NB4 (cell line): Measurements from ENCODE around the gene PSD4.

Experiments
- DNase-seq: peaks from one replicate; pipeline ENCODE4 v3.0.0; 2010; ENCODE audit warnings: low read depth
- H3K4me3 ChIP-seq: one replicate; pipeline ENCODE4 v1.5.1; 2011; ENCODE audit warnings: mild to moderate bottlenecking, low read depth, low read length, moderate library complexity
- CTCF ChIP-seq: IDR thresholded peaks from one replicate; pipeline ENCODE4 v1.5.1; 2012; ENCODE audit warnings: low read depth, low read length
- MAX ChIP-seq: IDR thresholded peaks from 2 replicates; pipeline ENCODE4 v1.6.1; 2011; ENCODE audit warnings: low read depth, low read length
- MYC ChIP-seq: IDR thresholded peaks from 2 replicates; pipeline ENCODE4 v1.6.1; 2011; ENCODE audit warnings: low read depth, low read length
- POLR2A ChIP-seq: IDR thresholded peaks from 2 replicates; pipeline ENCODE4 v1.6.1; 2011; ENCODE audit warnings: mild to moderate bottlenecking; ENCODE audit not compliant: insufficient read length; ENCODE audit errors: extremely low read depth

Gene PSD4

GRCh38 chr2:113219525-113219888 lies 45.7 kb downstream of the PSD4 start:
- TF ChIP-seq MYC (no peak), MAX (no peak), CTCF (no peak), POLR2A (no peak)
- DNase-seq: no peak
- no peak overlapping the region for H3K4me3 ChIP-seq

DNA sequence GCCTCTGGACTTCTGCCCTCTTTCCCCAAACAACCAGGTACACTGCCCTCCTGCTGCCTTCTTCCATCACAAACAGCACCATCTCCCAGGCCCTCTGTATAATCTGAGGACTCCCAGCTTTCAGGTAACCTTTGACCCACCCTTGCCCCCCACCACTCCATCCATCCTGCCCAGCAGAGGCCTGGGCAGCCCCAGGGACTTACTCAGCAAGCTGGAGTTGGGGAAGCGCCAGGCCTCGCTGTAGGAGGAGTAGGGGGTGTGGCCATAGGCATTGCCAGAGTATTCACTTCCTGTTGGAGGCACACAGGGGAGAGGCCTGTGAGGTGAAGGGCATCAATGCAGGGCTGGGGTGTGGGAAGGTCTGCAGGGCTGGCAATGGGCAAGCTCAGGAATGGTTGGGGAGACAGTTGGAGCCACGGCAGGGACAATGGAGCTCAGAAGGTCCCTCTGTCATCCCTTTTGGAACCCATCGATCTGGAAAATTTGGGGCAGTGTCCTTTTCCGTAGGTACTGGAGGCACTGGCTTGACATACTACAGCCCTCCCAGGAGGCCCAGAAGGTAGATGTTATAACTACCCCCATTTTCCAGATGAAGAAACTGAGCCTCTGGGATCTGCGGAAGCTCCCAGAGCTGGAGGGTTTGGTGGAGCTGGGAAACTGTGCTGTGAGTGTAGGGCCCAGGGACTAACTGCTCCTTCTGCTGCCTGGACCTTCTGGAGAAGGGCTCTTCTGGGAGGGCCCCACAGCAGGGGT lies 46.3 kb downstream of the PSD4 start:
- H3K4me3 ChIP-seq: no peak overlapping the region
- peak; percentile 69 for DNase-seq
- TF ChIP-seq MAX (no peak), POLR2A (no peak), MYC (no peak), CTCF (no peak)

GRCh38 chr2:113220970-113221708 lies 47.4 kb downstream of the PSD4 start:
- H3K4me3 ChIP-seq: no peak overlapping the region
- TF ChIP-seq MYC (no peak), POLR2A (no peak), MAX (no peak)
- no peak for DNase-seq

- DNase-seq: no peak
- no peak overlapping the region for H3K4me3 ChIP-seq
- TF ChIP-seq CTCF (no peak), MYC (no peak), POLR2A (no peak), MAX (no peak)
These were observed 48.1 kb downstream of the PSD4 start for GRCh38 chr2:113221846-113222245.

- DNase-seq: no peak
- TF ChIP-seq MYC (no peak), CTCF (no peak), MAX (no peak), POLR2A (no peak)
- no peak overlapping the region for H3K4me3 ChIP-seq
These were observed 50.0 kb downstream of the PSD4 start for GRCh38 chr2:113223813-113224212.

- no peak for DNase-seq
- no peak overlapping the region for H3K4me3 ChIP-seq
- TF ChIP-seq CTCF: no peak
- no peak for TF ChIP-seq MAX
- no peak for TF ChIP-seq MYC
- no peak for TF ChIP-seq POLR2A
These were observed 51.0 kb downstream of the PSD4 start for GRCh38 chr2:113224647-113225236.
